ENCODE measurements around the gene KMT2D. TPM values are rescaled to one million over a fixed set of nuclear protein-coding genes. Genes with fewer than 3 reads are reported as not detected.

KMT2D gene
- total and polyA plus RNA-seq, 2 experiments from 2014 or later: 8.2 to 10.3 TPM

DNA sequence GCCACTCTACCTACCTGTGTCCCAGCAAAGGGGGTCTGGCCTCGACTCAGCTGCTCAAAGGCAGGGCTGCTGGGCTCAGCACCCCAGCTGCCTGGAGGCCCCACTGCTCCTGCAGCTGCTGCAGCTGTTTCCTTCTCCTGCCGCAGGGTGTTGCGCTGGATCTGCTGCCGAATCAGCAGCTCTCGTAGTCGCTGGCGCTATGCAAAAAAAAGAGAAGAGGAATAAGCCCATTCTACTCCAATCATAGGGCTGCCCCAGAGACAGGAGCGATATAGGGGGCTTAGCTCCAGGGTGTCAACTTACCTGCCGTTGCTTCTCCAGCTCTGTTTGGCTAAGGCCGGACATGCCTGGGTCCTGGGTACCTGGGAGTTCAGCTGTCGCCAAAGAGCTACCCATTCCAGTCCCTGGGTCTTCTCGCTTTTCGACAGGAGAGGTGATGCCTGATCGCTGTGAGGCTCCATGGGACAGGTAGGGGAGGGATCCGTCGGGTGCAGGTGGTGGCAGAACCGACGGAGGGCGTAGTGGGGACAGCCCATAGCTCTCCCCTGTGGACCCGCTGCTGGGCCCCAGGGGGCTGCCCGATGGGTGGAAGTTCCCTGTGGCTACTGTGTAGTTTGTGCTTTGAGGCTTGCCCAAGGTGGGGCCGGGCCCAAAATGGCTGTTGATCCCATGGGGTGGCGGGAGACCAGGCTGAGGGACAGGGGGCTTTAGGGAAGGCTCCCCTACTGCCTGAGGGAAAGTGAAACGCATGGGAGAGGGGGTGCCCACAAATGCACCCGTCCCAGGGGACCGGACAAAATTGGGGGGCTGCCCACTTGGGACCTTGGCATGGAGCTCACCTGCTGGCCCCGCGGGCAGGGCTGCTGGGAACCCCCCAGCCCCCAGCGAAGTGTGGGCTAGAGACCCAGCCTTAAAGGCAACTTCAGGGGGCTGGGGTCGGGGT lies 20.9 kb downstream of the KMT2D start:
- WGBS, 2 experiments (ENCODE audit: low coverage in 1 of 2, low lambda C conversion rate in 2 of 2, missing lambda C conversion rate in 2 of 2): 91 to 94% methylated on average over 29 to 30 of the region's 30 CpGs
- DNase-seq: no peak
- H3K4me3 ChIP-seq: no peak overlapping the region
- H2AFZ ChIP-seq: no peak overlapping the region
- H3K9ac ChIP-seq: no peak overlapping the region
- in situ Hi-C loops (cut with MboI): no loop called here
- no peaks in the 10 kb centered on the region for H3F3A ChIP-seq (ENCODE audit: insufficient read depth)
- no peaks in the 10 kb centered on the region for H3K4me1 ChIP-seq (ENCODE audit: insufficient read depth)
- no peaks in the 10 kb centered on the region for H3K27me3 ChIP-seq (replicated peaks; ENCODE audit: insufficient read depth)
- H3K9me2 ChIP-seq (ENCODE audit: insufficient read depth): no peaks in the 10 kb centered on the region
- no peaks in the 10 kb centered on the region for H3K9me3 ChIP-seq (ENCODE audit: low read depth)
- no peak overlapping the region for H3K27ac ChIP-seq
- TF ChIP-seq EZH2 (IDR thresholded peaks at IDR 0.05; ENCODE audit: insufficient read depth, poor library complexity, severe bottlenecking): no peak
- no peak for TF ChIP-seq EZH2phosphoT487 (IDR thresholded peaks at IDR 0.05; ENCODE audit: insufficient read depth, low read depth)
- H3K36me3 ChIP-seq (ENCODE audit: low read depth): peaks cover 17% of the 10 kb centered on the region; the same call in 1 of the 2 replicates
- H3K79me2 ChIP-seq (ENCODE audit: insufficient read depth): peaks cover 11% of the 10 kb centered on the region
- no peaks in the 10 kb centered on the region for H4K20me1 ChIP-seq (ENCODE audit: insufficient read depth)
- no peak overlapping the region for H3K4me2 ChIP-seq (ENCODE audit: unreplicated experiment)

DNA sequence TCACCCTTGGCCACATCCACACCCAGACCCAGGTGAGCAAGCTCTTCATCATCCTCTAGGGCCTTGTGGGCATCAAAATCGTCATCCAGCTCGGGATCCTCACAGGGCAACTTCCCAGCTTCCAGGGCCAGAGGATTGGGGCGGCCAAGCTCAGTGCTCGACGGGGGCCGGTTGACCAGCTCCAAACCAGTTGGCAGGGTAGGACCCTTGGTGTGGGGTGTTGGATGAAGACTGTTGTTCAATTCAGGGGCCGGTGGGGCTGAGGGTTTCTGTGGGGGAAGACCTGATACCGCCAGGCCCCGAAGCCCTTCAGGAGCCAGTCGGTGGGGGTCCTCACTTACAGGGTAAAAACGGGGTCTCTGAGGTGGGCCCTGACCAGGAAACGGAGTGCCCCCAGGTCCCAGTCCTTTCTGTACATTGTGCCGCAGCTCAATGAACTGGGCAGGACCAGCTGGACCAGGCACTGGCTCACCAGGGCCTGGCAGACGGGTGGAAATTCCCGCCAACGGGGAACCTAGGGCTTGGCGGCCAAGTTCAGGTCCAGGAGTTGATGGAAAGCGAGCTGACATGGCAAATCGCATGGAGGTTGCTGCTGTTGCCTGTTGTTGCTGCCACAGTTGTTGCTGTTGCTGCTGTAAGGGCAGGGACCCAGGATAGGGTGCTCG lies 22.2 kb downstream of the KMT2D start:
- no peak overlapping the region for H3K27ac ChIP-seq

DNA sequence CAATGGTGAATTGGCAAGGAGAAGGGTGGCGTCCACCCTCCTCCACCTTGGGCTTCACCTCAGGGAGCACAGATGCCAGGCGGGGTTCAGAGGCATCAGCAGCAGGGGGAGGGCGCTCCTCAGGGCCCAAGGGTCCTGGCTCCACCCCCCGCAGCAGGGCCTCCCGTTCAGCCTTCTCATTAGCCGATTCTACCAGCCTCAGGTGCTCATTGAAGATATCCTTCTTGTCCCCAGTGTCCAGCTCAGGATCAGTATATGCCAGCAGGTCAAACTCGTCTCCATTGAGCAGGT lies 22.7 kb downstream of the KMT2D start:
- no peak for DNase-seq
- Histone ChIP-seq H3K36me3 (ENCODE audit: low read depth) (peaks cover 9% of the 10 kb centered on the region; the same call in 1 of the 2 replicates), H3K4me3 (no peak overlapping the region), H4K20me1 (ENCODE audit: insufficient read depth) (no peaks in the 10 kb centered on the region), H3K79me2 (ENCODE audit: insufficient read depth) (peaks cover 11% of the 10 kb centered on the region), H3K9ac (no peak overlapping the region), H2AFZ (no peak overlapping the region), H3K4me2 (ENCODE audit: unreplicated experiment) (no peak overlapping the region), H3K27ac (no peak overlapping the region), H3K4me1 (ENCODE audit: insufficient read depth) (no peaks in the 10 kb centered on the region), H3K9me2 (ENCODE audit: insufficient read depth) (no peaks in the 10 kb centered on the region), H3K9me3 (ENCODE audit: low read depth) (no peaks in the 10 kb centered on the region), H3F3A (ENCODE audit: insufficient read depth) (no peaks in the 10 kb centered on the region), H3K27me3 (replicated peaks; ENCODE audit: insufficient read depth) (no peaks in the 10 kb centered on the region)
- in situ Hi-C loops (cut with MboI): no loop called here
- TF ChIP-seq EZH2 (IDR thresholded peaks at IDR 0.05; ENCODE audit: insufficient read depth, poor library complexity, severe bottlenecking) (no peak), EZH2phosphoT487 (IDR thresholded peaks at IDR 0.05; ENCODE audit: insufficient read depth, low read depth) (no peak)
- 97 to 98% methylated on average over 7 of the region's 7 CpGs for WGBS, 2 experiments (ENCODE audit: low coverage in 1 of 2, low lambda C conversion rate in 2 of 2, missing lambda C conversion rate in 2 of 2)

More for the DNA sequence above, 22.2 kb downstream of the KMT2D start:
- no peak overlapping the region for H3K4me3 ChIP-seq
- no peak overlapping the region for H3K4me2 ChIP-seq (ENCODE audit: unreplicated experiment)
- no peaks in the 10 kb centered on the region for H3K4me1 ChIP-seq (ENCODE audit: insufficient read depth)
- no peak overlapping the region for H2AFZ ChIP-seq
- no peak overlapping the region for H3K9ac ChIP-seq
- H4K20me1 ChIP-seq (ENCODE audit: insufficient read depth): no peaks in the 10 kb centered on the region
- H3K27me3 ChIP-seq (replicated peaks; ENCODE audit: insufficient read depth): no peaks in the 10 kb centered on the region
- no peaks in the 10 kb centered on the region for H3F3A ChIP-seq (ENCODE audit: insufficient read depth)
- no peaks in the 10 kb centered on the region for H3K9me2 ChIP-seq (ENCODE audit: insufficient read depth)
- no peaks in the 10 kb centered on the region for H3K9me3 ChIP-seq (ENCODE audit: low read depth)
- H3K79me2 ChIP-seq (ENCODE audit: insufficient read depth): peaks cover 11% of the 10 kb centered on the region
- 85 to 90% methylated on average over 20 of the region's 20 CpGs for WGBS, 2 experiments (ENCODE audit: low coverage in 1 of 2, low lambda C conversion rate in 2 of 2, missing lambda C conversion rate in 2 of 2)
- no peak for TF ChIP-seq EZH2phosphoT487 (IDR thresholded peaks at IDR 0.05; ENCODE audit: insufficient read depth, low read depth)
- TF ChIP-seq EZH2 (IDR thresholded peaks at IDR 0.05; ENCODE audit: insufficient read depth, poor library complexity, severe bottlenecking): no peak
- no peak for DNase-seq
- H3K36me3 ChIP-seq (ENCODE audit: low read depth): peaks cover 14% of the 10 kb centered on the region; the same call in 1 of the 2 replicates
- in situ Hi-C loops (cut with MboI): no loop called here

DNA sequence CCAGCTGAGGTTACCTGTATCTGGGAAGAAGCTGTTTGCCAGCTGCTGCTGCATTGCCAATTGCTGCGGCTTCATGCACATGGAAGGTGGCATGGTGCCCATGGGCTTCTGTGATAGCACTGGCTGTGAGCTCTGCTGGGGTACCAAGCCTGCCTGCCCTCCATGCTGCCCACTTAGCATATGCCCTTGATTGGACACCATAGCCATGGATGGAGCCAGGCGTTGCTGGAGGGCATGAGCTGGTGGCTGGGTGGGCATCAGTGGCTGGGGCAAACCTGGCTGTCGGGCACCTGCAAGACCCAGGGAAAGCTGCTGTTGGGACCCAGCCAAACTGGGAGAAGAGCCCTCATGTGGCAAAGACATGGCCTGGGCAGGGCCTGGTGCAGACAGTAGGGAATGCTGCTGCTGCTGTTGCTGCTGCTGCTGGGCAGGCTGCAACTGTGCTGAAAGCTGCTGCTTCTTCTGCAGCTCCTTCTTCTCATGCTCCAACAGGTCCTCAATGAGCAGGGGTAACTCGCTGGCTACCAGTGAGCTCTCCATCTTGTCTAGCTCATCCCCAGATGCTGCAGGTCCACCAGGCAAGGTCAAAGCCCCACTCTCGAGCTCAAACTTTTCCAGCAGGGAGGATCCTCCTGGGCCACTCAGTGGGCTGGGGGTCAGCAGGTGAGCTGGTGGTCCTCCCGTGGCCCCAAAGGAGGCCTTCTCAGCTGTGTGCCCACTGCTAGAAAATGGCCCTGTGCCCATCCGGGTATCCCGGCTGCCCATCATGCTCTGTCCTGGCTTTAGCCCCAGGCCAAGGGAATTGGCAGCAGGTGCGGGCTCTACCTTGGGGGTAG lies 23.3 kb downstream of the KMT2D start:
- Histone ChIP-seq H3K9me3 (ENCODE audit: low read depth) (no peaks in the 10 kb centered on the region), H3K4me3 (no peak overlapping the region), H3K79me2 (ENCODE audit: insufficient read depth) (peaks cover 11% of the 10 kb centered on the region), H3K27ac (no peak overlapping the region), H3K27me3 (replicated peaks; ENCODE audit: insufficient read depth) (no peaks in the 10 kb centered on the region), H3K36me3 (ENCODE audit: low read depth) (peaks cover 5% of the 10 kb centered on the region; the same call in 1 of the 2 replicates), H3K4me2 (ENCODE audit: unreplicated experiment) (no peak overlapping the region), H4K20me1 (ENCODE audit: insufficient read depth) (no peaks in the 10 kb centered on the region), H2AFZ (no peak overlapping the region), H3F3A (ENCODE audit: insufficient read depth) (no peaks in the 10 kb centered on the region), H3K9me2 (ENCODE audit: insufficient read depth) (no peaks in the 10 kb centered on the region), H3K9ac (no peak overlapping the region), H3K4me1 (ENCODE audit: insufficient read depth) (no peaks in the 10 kb centered on the region)
- in situ Hi-C loops (cut with MboI): no loop called here
- DNase-seq: no peak
- no peak for TF ChIP-seq EZH2 (IDR thresholded peaks at IDR 0.05; ENCODE audit: insufficient read depth, poor library complexity, severe bottlenecking)
- no peak for TF ChIP-seq EZH2phosphoT487 (IDR thresholded peaks at IDR 0.05; ENCODE audit: insufficient read depth, low read depth)
- WGBS, 2 experiments (ENCODE audit: low coverage in 1 of 2, low lambda C conversion rate in 2 of 2, missing lambda C conversion rate in 2 of 2): 86 to 92% methylated on average over 9 of the region's 9 CpGs

Data from GM23248 (cell line).